IMR-90 (cell line): Measurements from ENCODE around the gene ARHGEF17. TPM values are rescaled to one million over a fixed set of nuclear protein-coding genes. Genes with fewer than 3 reads are reported as not detected.

Experiments used
- ATAC-seq: fragments of 200-7000 bp; cut with Tn5 transposase; 2 replicates; pipeline ENCODE4 v1.9.1; 2020; ENCODE audit warnings: low read depth, mild to moderate bottlenecking, moderate library complexity
- BruUV-seq: library from RNA; stranded (reverse); fragments of 400-500 nt; replicated peaks from 2 replicates; lab custom pipeline; 2021; lab: Mats Ljungman, UMichigan
- CTCF ChIA-PET: fragments of 300-600 bp; formaldehyde crosslinking; extraction: SDS; loops from one replicate; lab custom pipeline; 2021; ENCODE audit warnings: antibody characterized with exemption; lab: Yijun Ruan, JAX
- POLR2A ChIA-PET: fragments of 300-600 bp; sonication (Branson Sonifier 250); formaldehyde crosslinking; loops from one replicate; lab custom pipeline; 2022; ENCODE audit warnings: antibody characterized with exemption; ENCODE audit not compliant: unreplicated experiment; lab: Charles Lee
- DNase-seq: peaks from one replicate; pipeline ENCODE4 v3.0.0; 2013
- H2AFZ ChIP-seq: replicated peaks from 2 replicates; pipeline ENCODE3; 2013; ENCODE audit warnings: low read length, mild to moderate bottlenecking; ENCODE audit not compliant: poor library complexity
- H2AK5ac ChIP-seq: 2 replicates; pipeline ENCODE4 v1.6.1; 2013; ENCODE audit warnings: low read depth, low read length, inconsistent platforms
- H2AK9ac ChIP-seq: replicated peaks from 2 replicates; pipeline ENCODE3; 2013; ENCODE audit warnings: mild to moderate bottlenecking, low read depth, low read length, moderate library complexity; ENCODE audit not compliant: poor library complexity
- H2BK120ac ChIP-seq: 2 replicates; pipeline ENCODE4 v1.6.1; 2013; ENCODE audit warnings: low read depth, low read length, inconsistent platforms
- H2BK15ac ChIP-seq: 3 replicates; pipeline ENCODE4 v1.6.1; 2013; ENCODE audit warnings: low read depth, low read length, inconsistent platforms
- H2BK20ac ChIP-seq: 2 replicates; pipeline ENCODE4 v1.6.1; 2013; ENCODE audit warnings: low read depth, mild to moderate bottlenecking, inconsistent platforms, low read length, moderate library complexity
- H2BK5ac ChIP-seq: 2 replicates; pipeline ENCODE4 v1.6.1; 2013; ENCODE audit warnings: mild to moderate bottlenecking, low read depth, low read length, inconsistent platforms; ENCODE audit not compliant: poor library complexity, severe bottlenecking
- H3K14ac ChIP-seq: replicated peaks from 2 replicates; pipeline ENCODE4 v1.6.1; 2013; ENCODE audit warnings: low read depth, low read length, inconsistent platforms
- H3K18ac ChIP-seq: 2 replicates; pipeline ENCODE4 v1.6.1; 2013; ENCODE audit warnings: low read depth, low read length, control low read depth
- H3K23ac ChIP-seq: 2 replicates; pipeline ENCODE4 v1.6.1; 2013; ENCODE audit warnings: low read depth, low read length, inconsistent platforms
- H3K27ac ChIP-seq: 2 replicates; pipeline ENCODE4 v1.5.1; 2013; ENCODE audit warnings: mild to moderate bottlenecking, control low read depth, low read length; ENCODE audit not compliant: insufficient read depth
- H3K27me3 ChIP-seq: 2 replicates; pipeline ENCODE4 v1.6.1; 2013; ENCODE audit warnings: low read length; ENCODE audit not compliant: control insufficient read depth, insufficient read depth
- H3K36me3 ChIP-seq: 2 replicates; pipeline ENCODE4 v1.6.1; 2013; ENCODE audit warnings: low read length, mixed read lengths; ENCODE audit not compliant: control insufficient read depth, insufficient read depth
- H3K4ac ChIP-seq: 2 replicates; pipeline ENCODE4 v1.6.1; 2013; ENCODE audit warnings: low read depth, low read length, inconsistent platforms
- H3K4me1 ChIP-seq: 2 replicates; pipeline ENCODE4 v1.6.1; 2013; ENCODE audit warnings: low read length, mixed read lengths; ENCODE audit not compliant: control insufficient read depth, insufficient read depth
- H3K4me2 ChIP-seq: 2 replicates; pipeline ENCODE4 v1.6.1; 2013; ENCODE audit warnings: low read depth, mild to moderate bottlenecking, control low read depth, low read length, moderate library complexity
- H3K4me3 ChIP-seq: 2 replicates; pipeline ENCODE4 v1.5.1; 2013; ENCODE audit warnings: low read depth, mild to moderate bottlenecking, control low read depth, low read length, moderate library complexity; ENCODE audit not compliant: insufficient read depth
- H3K56ac ChIP-seq: 2 replicates; pipeline ENCODE4 v1.6.1; 2013; ENCODE audit warnings: low read length, inconsistent platforms; ENCODE audit not compliant: insufficient read depth; ENCODE audit errors: extremely low read depth
- H3K79me1 ChIP-seq, 2 experiments: 2 replicates each; pipeline ENCODE4 v1.6.1; 2013; ENCODE audit warnings: low read length in 2 of 2, inconsistent platforms in 1 of 2, low read depth in 1 of 2
- H3K9ac ChIP-seq: 2 replicates; pipeline ENCODE4 v1.6.1; 2013; ENCODE audit warnings: low read depth, low read length, control low read depth
- H3K9me1 ChIP-seq: 2 replicates; pipeline ENCODE4 v1.6.1; 2013; ENCODE audit warnings: low read length, inconsistent platforms; ENCODE audit not compliant: insufficient read depth
- H3K9me3 ChIP-seq: 2 replicates; pipeline ENCODE4 v1.6.1; 2013; ENCODE audit warnings: low read length; ENCODE audit not compliant: control insufficient read depth, insufficient read depth
- H4K20me1 ChIP-seq: 2 replicates; pipeline ENCODE4 v1.6.1; 2013; ENCODE audit warnings: low read length, inconsistent platforms; ENCODE audit not compliant: insufficient read depth
- H4K5ac ChIP-seq: 2 replicates; pipeline ENCODE4 v1.6.1; 2013; ENCODE audit warnings: mild to moderate bottlenecking, low read depth, low read length, control low read depth
- H4K8ac ChIP-seq, 2 experiments: 2 replicates each; pipeline ENCODE4 v1.6.1; 2013; ENCODE audit warnings: low read depth in 2 of 2, low read length in 2 of 2, control low read depth in 1 of 2, inconsistent platforms in 1 of 2
- H4K91ac ChIP-seq: 2 replicates; pipeline ENCODE4 v1.6.1; 2013; ENCODE audit warnings: low read depth, low read length, inconsistent platforms; ENCODE audit not compliant: insufficient read depth
- MAFK ChIP-seq: IDR thresholded peaks from 2 replicates; pipeline ENCODE4 v1.6.1; 2012; ENCODE audit warnings: low read depth, low read length, improper control_type of control experiment
- MAZ ChIP-seq: IDR thresholded peaks from 2 replicates; pipeline ENCODE4 v1.6.1; 2012; ENCODE audit warnings: low read depth, mild to moderate bottlenecking, low read length, improper control_type of control experiment, moderate library complexity, borderline replicate concordance
- RFX5 ChIP-seq: IDR thresholded peaks from 2 replicates; pipeline ENCODE4 v1.8.0; 2012; ENCODE audit warnings: low read depth, mild to moderate bottlenecking, low read length, moderate library complexity
- WGBS, 2 experiments: methylation state at CpG; one replicate each; pipeline versions ENCODE4 v1.1.5 to v1.1.7; 2013; ENCODE audit warnings: missing lambda C conversion rate in 2 of 2; ENCODE audit not compliant: insufficient read length in 1 of 2; ENCODE audit errors: extremely low coverage in 2 of 2; 5-methylcytosine and 5-hydroxymethylcytosine counted together
- dilution Hi-C: fragments of 300-500 bp; cut with HindIII; formaldehyde crosslinking; loops from one replicate; pipeline ENCODE4 v1.14.3; 2018; ENCODE audit warnings: low sequenced_read_pairs; ENCODE audit not compliant: unreplicated experiment
- in situ Hi-C: fragments of 300-500 bp; cut with MboI; formaldehyde crosslinking; loops from 3 replicates; pipeline ENCODE4 v1.14.3; 2019; ENCODE audit warnings: low sequenced_read_pairs, inconsistent platforms, mixed read lengths
- intact Hi-C: fragments of 100-400 bp; cut with micrococcal nuclease; formaldehyde crosslinking; loops from 2 replicates; pipeline ENCODE4 v1.10.0; 2022
- polyA plus RNA-seq, 3 experiments: library from polyadenylated mRNA; depleted of rRNA; stranded (reverse); fragments of >200 nt; gene quantifications; 2 replicates each; pipeline ENCODE4 v1.2.3, GENCODE V29; 2012; ENCODE audit warnings: low replicate concordance in 1 of 3
- total RNA-seq: library from RNA; depleted of rRNA; stranded (reverse); fragments of >200 nt; gene quantifications from 2 replicates; pipeline ENCODE4 v1.2.3, GENCODE V29; 2012
- TF ChIP-seq, protein P1 (sequence below): fragments of 150-350 bp; IDR thresholded peaks from 2 replicates; pipeline ENCODE4 v1.6.1; 2017; ENCODE audit warnings: mild to moderate bottlenecking, antibody characterized with exemption, low read length, low read depth
- TF ChIP-seq, protein P2 (sequence below): fragments of 150-350 bp; IDR thresholded peaks from 2 replicates; pipeline ENCODE4 v1.6.1; 2016; ENCODE audit warnings: low read depth, mild to moderate bottlenecking, low read length, moderate library complexity, borderline replicate concordance

ARHGEF17 gene
- total and polyA plus RNA-seq, 2 of the 4 experiments (the other 2 are of a cell fraction): 21.7 to 97.7 TPM

DNA sequence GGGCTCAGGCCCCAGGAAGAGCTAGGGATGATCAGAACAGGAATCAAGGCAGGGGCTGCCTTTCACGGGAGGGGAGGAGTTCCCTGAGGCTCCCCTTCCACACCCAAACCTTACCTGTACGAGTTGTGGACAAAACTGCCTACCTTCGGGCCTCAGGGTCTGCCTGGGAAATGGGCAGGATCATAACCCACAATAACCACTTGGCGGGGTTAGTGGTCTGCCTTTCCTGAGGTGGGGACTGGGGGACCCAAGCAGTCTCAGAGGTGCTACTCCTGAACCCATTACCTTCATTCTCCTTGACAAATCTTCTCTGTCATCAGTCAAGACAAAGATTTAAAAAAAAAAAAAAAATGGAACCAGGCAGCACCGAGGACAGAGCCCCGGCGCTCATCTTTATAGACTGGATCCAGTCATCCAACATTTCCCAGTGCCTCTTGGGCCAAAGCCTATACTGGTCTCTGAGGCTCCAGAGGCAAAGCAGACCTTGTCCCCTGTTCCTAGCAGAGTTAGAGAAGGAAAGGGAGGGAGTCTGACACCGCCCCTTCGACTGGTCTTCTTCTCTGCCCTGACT is 21.8 kb upstream of the ARHGEF17 start:
- no peak overlapping the region for H2BK15ac ChIP-seq
- ChIA-PET POLR2A (no interaction called here), CTCF (interaction anchor here (1.1 kb wide), 1 partner anchor 14 kb away, joined by 4 read pairs; the partner anchor contains the start of gene P2RY6)
- no CpG with 5 or more reads among the region's 9 CpGs for WGBS, 2 experiments
- H3K9ac ChIP-seq: no peak overlapping the region
- H3K36me3 ChIP-seq: no peaks in the 10 kb centered on the region
- no peak overlapping the region for H3K4ac ChIP-seq
- in situ Hi-C loops: loop anchor here (5.0 to 10.0 kb wide), 3 partner anchors 99 to 562 kb away; no protein-coding TSS in a partner anchor
- H4K20me1 ChIP-seq: no peaks in the 10 kb centered on the region
- H2AK5ac ChIP-seq: no peak overlapping the region
- H3K27ac ChIP-seq: no peak overlapping the region
- no peak overlapping the region for H2BK20ac ChIP-seq
- H3K4me1 ChIP-seq: peaks cover 8% of the 10 kb centered on the region
- DNase-seq: no peak
- no peak overlapping the region for H2AFZ ChIP-seq
- BruUV-seq: no TSS peak
- peaks cover 14% of the 10 kb centered on the region; the same call in 1 of the 2 replicates for H3K27me3 ChIP-seq
- no peaks in the 10 kb centered on the region for H3K79me1 ChIP-seq
- H3K23ac ChIP-seq: no peak overlapping the region
- no peak overlapping the region for H4K5ac ChIP-seq
- H3K9me3 ChIP-seq: no peaks in the 10 kb centered on the region
- no peak overlapping the region for H2BK120ac ChIP-seq
- no peak overlapping the region for H4K91ac ChIP-seq
- no peak overlapping the region for H3K56ac ChIP-seq
- TF ChIP-seq, protein P1, sequence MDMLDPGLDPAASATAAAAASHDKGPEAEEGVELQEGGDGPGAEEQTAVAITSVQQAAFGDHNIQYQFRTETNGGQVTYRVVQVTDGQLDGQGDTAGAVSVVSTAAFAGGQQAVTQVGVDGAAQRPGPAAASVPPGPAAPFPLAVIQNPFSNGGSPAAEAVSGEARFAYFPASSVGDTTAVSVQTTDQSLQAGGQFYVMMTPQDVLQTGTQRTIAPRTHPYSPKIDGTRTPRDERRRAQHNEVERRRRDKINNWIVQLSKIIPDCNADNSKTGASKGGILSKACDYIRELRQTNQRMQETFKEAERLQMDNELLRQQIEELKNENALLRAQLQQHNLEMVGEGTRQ: no peak
- no peak for TF ChIP-seq MAFK
- TF ChIP-seq MAZ: no peak
- no peak for TF ChIP-seq RFX5
- TF ChIP-seq, protein P2, sequence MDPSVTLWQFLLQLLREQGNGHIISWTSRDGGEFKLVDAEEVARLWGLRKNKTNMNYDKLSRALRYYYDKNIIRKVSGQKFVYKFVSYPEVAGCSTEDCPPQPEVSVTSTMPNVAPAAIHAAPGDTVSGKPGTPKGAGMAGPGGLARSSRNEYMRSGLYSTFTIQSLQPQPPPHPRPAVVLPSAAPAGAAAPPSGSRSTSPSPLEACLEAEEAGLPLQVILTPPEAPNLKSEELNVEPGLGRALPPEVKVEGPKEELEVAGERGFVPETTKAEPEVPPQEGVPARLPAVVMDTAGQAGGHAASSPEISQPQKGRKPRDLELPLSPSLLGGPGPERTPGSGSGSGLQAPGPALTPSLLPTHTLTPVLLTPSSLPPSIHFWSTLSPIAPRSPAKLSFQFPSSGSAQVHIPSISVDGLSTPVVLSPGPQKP: no peak
- no peak overlapping the region for H4K8ac ChIP-seq
- dilution Hi-C loops: no loop called here
- peaks cover 6% of the 10 kb centered on the region for H3K9me1 ChIP-seq
- no peak for ATAC-seq
- H2BK5ac ChIP-seq: no peak overlapping the region
- no peak overlapping the region for H2AK9ac ChIP-seq
- no peak overlapping the region for H3K4me3 ChIP-seq
- no peak overlapping the region for H3K14ac ChIP-seq
- no peak overlapping the region for H3K4me2 ChIP-seq
- intact Hi-C loops: loop anchor here (5.0 kb wide), 1 partner anchor 559 kb away; no protein-coding TSS in a partner anchor
- H3K18ac ChIP-seq: no peak overlapping the region
